Measurements from ENCODE around the gene FOXE3. TPM values are rescaled to one million over a fixed set of nuclear protein-coding genes. Genes with fewer than 3 reads are reported as not detected.

Gene FOXE3
- total RNA-seq, 1 donor from 2014 or later: 0.35 TPM

DNA sequence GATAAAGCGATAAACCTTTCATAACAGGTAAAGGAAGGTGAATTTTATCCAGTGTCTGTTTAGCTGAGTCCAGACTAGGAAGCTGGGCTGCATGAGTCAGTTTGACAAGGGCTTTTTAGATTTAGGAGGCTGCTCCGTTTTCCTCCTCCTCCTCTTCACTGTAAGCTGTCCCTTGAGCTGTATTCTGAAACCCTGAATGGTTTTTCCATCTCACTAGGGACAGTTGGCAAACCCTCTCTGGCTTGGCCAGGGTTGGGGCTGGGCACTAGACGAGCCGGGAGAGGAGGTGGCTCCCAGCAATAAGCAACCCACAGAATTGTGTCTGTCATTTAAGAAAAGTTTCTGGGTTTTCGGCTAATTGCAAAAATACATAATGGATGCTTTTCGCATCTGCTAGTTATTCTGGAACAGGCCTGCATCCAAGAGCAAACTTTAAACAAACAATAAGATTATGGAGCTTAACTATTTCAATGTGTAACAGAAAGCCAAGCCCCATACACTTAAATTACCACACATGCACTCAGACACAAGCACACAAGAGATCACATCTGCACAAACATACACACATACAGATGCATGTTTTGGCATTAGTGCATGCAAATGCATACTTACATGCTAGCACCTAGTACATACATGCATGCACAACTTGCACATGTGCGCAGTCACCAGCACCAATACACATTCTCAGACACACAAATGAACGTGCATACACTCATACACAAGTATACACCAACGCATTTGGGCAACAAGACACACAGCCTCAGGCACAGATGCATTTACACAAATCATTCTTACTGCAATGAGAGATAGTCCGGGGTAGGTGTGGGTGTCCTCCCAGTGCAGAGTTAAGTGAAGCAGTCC, 27.8 kb upstream of the FOXE3 start:
- Mint-ChIP-seq H3K4me3 (no peak overlapping the region), H3K27me3 (ENCODE audit: low read depth) (peaks cover 20% of the 10 kb centered on the region), H3K36me3 (ENCODE audit: low read depth) (no peaks in the 10 kb centered on the region), H3K9me3 (no peaks in the 10 kb centered on the region), H3K4me1 (peaks cover 5% of the 10 kb centered on the region), H3K27ac (ENCODE audit: unreplicated experiment) (no peak overlapping the region)
- no peak for DNase-seq (ENCODE audit: low read depth, low spot score)
- TF ChIP-seq CTCF (conservative IDR thresholded peaks at IDR 0.05): no peak

DNA sequence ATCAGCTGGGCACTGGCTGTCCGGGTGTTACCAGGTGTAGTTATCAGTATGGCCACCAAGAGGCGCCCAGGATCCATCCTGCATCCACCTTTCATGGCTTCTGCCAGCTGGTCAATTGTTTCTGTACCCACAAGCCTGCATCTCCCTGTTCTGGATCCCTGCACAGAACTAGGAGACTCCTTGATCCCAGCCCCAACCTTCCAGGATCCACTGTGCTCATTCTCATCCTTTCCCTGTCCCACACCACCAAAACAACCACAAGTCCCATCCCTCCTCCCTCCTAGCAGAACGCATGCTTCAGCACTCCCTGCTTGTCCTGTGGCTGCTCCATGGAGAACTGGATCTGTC, 27.2 kb upstream of the FOXE3 start:
- no peak overlapping the region for H3K27ac Mint-ChIP-seq (ENCODE audit: unreplicated experiment)
- peaks cover 23% of the 10 kb centered on the region for H3K27me3 Mint-ChIP-seq (ENCODE audit: low read depth)
- DNase-seq (ENCODE audit: low read depth, low spot score): peak; percentile 73

DNA sequence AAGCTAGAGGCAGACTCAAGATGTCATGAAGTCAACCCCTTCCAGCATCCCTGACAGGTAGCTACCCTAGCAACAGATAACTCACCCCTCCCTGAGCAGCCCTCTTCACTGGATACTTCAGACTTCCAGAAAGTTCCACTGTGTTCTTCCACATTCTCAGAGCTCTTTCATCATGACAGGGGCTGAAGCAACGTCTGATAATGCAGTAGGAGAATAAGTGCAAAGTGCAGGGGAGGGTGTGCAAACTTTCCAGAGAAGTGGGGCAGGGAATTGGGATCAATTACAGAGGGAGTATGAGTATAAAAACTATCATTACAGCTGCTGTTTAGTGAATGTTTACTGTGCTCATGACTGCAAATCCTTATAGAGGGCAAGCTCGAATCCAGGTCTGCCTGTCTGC, 26.4 kb upstream of the FOXE3 start:
- Mint-ChIP-seq H3K27ac (ENCODE audit: unreplicated experiment) (no peak overlapping the region), H3K27me3 (ENCODE audit: low read depth) (peaks cover 25% of the 10 kb centered on the region), H3K4me1 (peaks cover 5% of the 10 kb centered on the region), H3K4me3 (no peak overlapping the region), H3K9me3 (no peaks in the 10 kb centered on the region), H3K36me3 (ENCODE audit: low read depth) (no peaks in the 10 kb centered on the region)
- no peak for TF ChIP-seq CTCF (conservative IDR thresholded peaks at IDR 0.05)
- DNase-seq (ENCODE audit: low read depth, low spot score): no peak

More for the DNA sequence above, 27.2 kb upstream of the FOXE3 start:
- no peaks in the 10 kb centered on the region for H3K9me3 Mint-ChIP-seq
- peaks cover 5% of the 10 kb centered on the region for H3K4me1 Mint-ChIP-seq
- no peaks in the 10 kb centered on the region for H3K36me3 Mint-ChIP-seq (ENCODE audit: low read depth)
- peak; percentile 86 for TF ChIP-seq CTCF (conservative IDR thresholded peaks at IDR 0.05)
- peak overlapping the region; percentile 72 for H3K4me3 Mint-ChIP-seq

- H3K27ac Mint-ChIP-seq (ENCODE audit: unreplicated experiment): no peak overlapping the region
- H3K4me1 Mint-ChIP-seq: peaks cover 12% of the 10 kb centered on the region
- H3K9me3 Mint-ChIP-seq: no peaks in the 10 kb centered on the region
- no peaks in the 10 kb centered on the region for H3K36me3 Mint-ChIP-seq (ENCODE audit: low read depth)
- TF ChIP-seq CTCF (conservative IDR thresholded peaks at IDR 0.05): no peak
- no peak overlapping the region for H3K4me3 Mint-ChIP-seq
- no peak for DNase-seq (ENCODE audit: low read depth, low spot score)
- H3K27me3 Mint-ChIP-seq (ENCODE audit: low read depth): peaks cover 25% of the 10 kb centered on the region
Observed at GRCh38 chr1:47390843-47391242, 25.2 kb upstream of the FOXE3 start.

DNA sequence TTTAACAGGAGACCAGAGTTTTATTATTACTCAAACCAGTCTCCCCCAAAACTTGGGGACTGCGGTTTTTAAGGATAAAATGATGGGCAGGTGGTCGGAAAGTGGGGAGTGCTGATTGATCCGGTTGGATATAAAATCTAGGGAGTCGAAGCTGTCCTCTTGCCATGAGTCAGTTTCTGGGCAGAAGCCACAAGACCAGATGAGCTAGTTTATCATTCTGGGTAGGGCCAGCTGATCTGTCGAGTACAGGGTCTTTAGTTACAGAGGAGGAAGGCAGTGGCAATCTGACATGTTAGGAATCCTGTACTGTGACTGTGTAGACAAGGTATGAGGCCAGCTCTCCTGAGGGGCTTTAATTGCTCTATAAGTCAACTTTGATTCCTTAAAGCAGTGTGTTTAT, 22.9 kb upstream of the FOXE3 start:
- Mint-ChIP-seq H3K4me1 (peaks cover 12% of the 10 kb centered on the region), H3K9me3 (no peaks in the 10 kb centered on the region), H3K4me3 (no peak overlapping the region), H3K27me3 (ENCODE audit: low read depth) (peaks cover 21% of the 10 kb centered on the region), H3K27ac (ENCODE audit: unreplicated experiment) (no peak overlapping the region), H3K36me3 (ENCODE audit: low read depth) (no peaks in the 10 kb centered on the region)
- DNase-seq (ENCODE audit: low read depth, low spot score): no peak
- TF ChIP-seq CTCF (conservative IDR thresholded peaks at IDR 0.05): no peak
